ENCODE measurements around the gene PIP4K2C. TPM values are rescaled to one million over a fixed set of nuclear protein-coding genes. Genes with fewer than 3 reads are reported as not detected.

PIP4K2C gene
- total and polyA plus RNA-seq, 2 of the 4 experiments (the other 2 are of a cell fraction): 12.5 to 23.1 TPM

- Histone ChIP-seq H4K8ac (ENCODE audit: low read depth in 2 of 2, low read length in 2 of 2) (no peak overlapping the region), H3K4me1 (ENCODE audit: control insufficient read depth, insufficient read depth, low read length) (peaks cover 5% of the 10 kb centered on the region; the same call in 1 of the 2 replicates), H2AFZ (replicated peaks; ENCODE audit: low read length, poor library complexity) (no peak overlapping the region), H3K18ac (ENCODE audit: low read depth, low read length) (no peak overlapping the region), H3K27me3 (ENCODE audit: control insufficient read depth, insufficient read depth, low read length) (peaks cover 5% of the 10 kb centered on the region), H4K91ac (ENCODE audit: insufficient read depth, low read depth, low read length) (no peak overlapping the region), H3K9me1 (ENCODE audit: insufficient read depth, low read length) (peaks cover 11% of the 10 kb centered on the region), H3K4me3 (ENCODE audit: insufficient read depth, low read depth, low read length) (no peak overlapping the region), H3K36me3 (ENCODE audit: control insufficient read depth, insufficient read depth, low read length) (peaks cover 5% of the 10 kb centered on the region), H2BK15ac (ENCODE audit: low read depth, low read length) (no peak overlapping the region), H4K5ac (ENCODE audit: low read depth, low read length) (no peak overlapping the region), H2AK9ac (replicated peaks; ENCODE audit: low read depth, low read length, poor library complexity) (no peak overlapping the region), H2AK5ac (ENCODE audit: low read depth, low read length) (no peak overlapping the region), H2BK120ac (ENCODE audit: low read depth, low read length) (no peak overlapping the region), H3K9me3 (ENCODE audit: control insufficient read depth, insufficient read depth, low read length) (no peaks in the 10 kb centered on the region), H2BK20ac (ENCODE audit: low read depth, low read length) (no peak overlapping the region), H3K79me1 (ENCODE audit: low read depth in 1 of 2, low read length in 2 of 2) (peaks cover 15 to 25% of the 10 kb centered on the region in 2 experiments; a peak in 3 of 4 replicates), H3K27ac (ENCODE audit: insufficient read depth, low read length) (no peak overlapping the region), H3K56ac (ENCODE audit: extremely low read depth, insufficient read depth, low read length) (no peak overlapping the region), H2BK5ac (ENCODE audit: low read depth, low read length, poor library complexity, severe bottlenecking) (no peak overlapping the region), H3K4ac (ENCODE audit: low read depth, low read length) (no peak overlapping the region), H4K20me1 (ENCODE audit: insufficient read depth, low read length) (no peaks in the 10 kb centered on the region), H3K9ac (ENCODE audit: low read depth, low read length) (no peak overlapping the region), H3K23ac (ENCODE audit: low read depth, low read length) (no peak overlapping the region), H3K4me2 (ENCODE audit: low read depth, low read length) (no peak overlapping the region), H3K14ac (replicated peaks; ENCODE audit: low read depth, low read length) (no peak overlapping the region)
- intact Hi-C loops (cut with micrococcal nuclease) (no loop called here), in situ Hi-C loops (cut with MboI; ENCODE audit: low sequenced_read_pairs) (no loop called here), dilution Hi-C loops (cut with HindIII; ENCODE audit: low sequenced_read_pairs, unreplicated experiment) (no loop called here)
- POLR2A ChIA-PET (ENCODE audit: unreplicated experiment): no interaction called here
- TF ChIP-seq SMC3 (IDR thresholded peaks at IDR 0.05; ENCODE audit: low read depth, low read length) (no peak), MXI1 (IDR thresholded peaks at IDR 0.05; ENCODE audit: borderline replicate concordance, low read depth, low read length) (no peak), NFE2L2 (IDR thresholded peaks at IDR 0.05; ENCODE audit: low read depth, low read length) (no peak), RAD21 (IDR thresholded peaks at IDR 0.05; ENCODE audit: low read length) (no peak), ELK1 (IDR thresholded peaks at IDR 0.05; ENCODE audit: borderline replicate concordance, low read depth, low read length) (no peak), CEBPB (IDR thresholded peaks at IDR 0.05; ENCODE audit: low read depth, low read length) (no peak), MAFK (IDR thresholded peaks at IDR 0.05; ENCODE audit: low read depth, low read length) (no peak), RFX5 (IDR thresholded peaks at IDR 0.05; ENCODE audit: low read depth, low read length) (no peak), BHLHE40 (IDR thresholded peaks at IDR 0.05; ENCODE audit: low read depth, low read length) (no peak), CTCF (conservative IDR thresholded peaks at IDR 0.05; ENCODE audit: low read depth, low read length) (no peak), FOS (IDR thresholded peaks at IDR 0.05; ENCODE audit: low read depth, low read length) (no peak), USF2 (IDR thresholded peaks at IDR 0.05; ENCODE audit: low read depth, low read length) (no peak), RCOR1 (IDR thresholded peaks at IDR 0.05; ENCODE audit: insufficient replicate concordance, low read length) (no peak), CHD1 (IDR thresholded peaks at IDR 0.05; ENCODE audit: low read depth, low read length) (no peak), MAZ (IDR thresholded peaks at IDR 0.05; ENCODE audit: borderline replicate concordance, low read depth, low read length) (no peak), POLR2A (IDR thresholded peaks at IDR 0.05; ENCODE audit: low read depth, low read length) (no peak)
- CTCF ChIA-PET: no interaction called here
- no peak for ATAC-seq (ENCODE audit: low read depth)
- DNase-seq: peak; percentile 30
- BruUV-seq (replicated peaks): no TSS peak
- WGBS, 2 experiments (ENCODE audit: extremely low coverage in 2 of 2, insufficient read length in 1 of 2): no CpG with 5 or more reads among the region's 2 CpGs
These were observed 1.7 kb downstream of the PIP4K2C start for GRCh38 chr12:57592551-57593165.

All from IMR-90 (cell line).